GM18526 (cell line): Measurements from ENCODE around the gene GLMN.

Experiments
- POLR2A ChIP-seq: IDR thresholded peaks from 3 replicates; pipeline ENCODE4 v1.6.1; 2011; ENCODE audit not compliant: insufficient read length; ENCODE audit errors: extremely low read depth

Gene GLMN, protein sequence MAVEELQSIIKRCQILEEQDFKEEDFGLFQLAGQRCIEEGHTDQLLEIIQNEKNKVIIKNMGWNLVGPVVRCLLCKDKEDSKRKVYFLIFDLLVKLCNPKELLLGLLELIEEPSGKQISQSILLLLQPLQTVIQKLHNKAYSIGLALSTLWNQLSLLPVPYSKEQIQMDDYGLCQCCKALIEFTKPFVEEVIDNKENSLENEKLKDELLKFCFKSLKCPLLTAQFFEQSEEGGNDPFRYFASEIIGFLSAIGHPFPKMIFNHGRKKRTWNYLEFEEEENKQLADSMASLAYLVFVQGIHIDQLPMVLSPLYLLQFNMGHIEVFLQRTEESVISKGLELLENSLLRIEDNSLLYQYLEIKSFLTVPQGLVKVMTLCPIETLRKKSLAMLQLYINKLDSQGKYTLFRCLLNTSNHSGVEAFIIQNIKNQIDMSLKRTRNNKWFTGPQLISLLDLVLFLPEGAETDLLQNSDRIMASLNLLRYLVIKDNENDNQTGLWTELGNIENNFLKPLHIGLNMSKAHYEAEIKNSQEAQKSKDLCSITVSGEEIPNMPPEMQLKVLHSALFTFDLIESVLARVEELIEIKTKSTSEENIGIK

DNA sequence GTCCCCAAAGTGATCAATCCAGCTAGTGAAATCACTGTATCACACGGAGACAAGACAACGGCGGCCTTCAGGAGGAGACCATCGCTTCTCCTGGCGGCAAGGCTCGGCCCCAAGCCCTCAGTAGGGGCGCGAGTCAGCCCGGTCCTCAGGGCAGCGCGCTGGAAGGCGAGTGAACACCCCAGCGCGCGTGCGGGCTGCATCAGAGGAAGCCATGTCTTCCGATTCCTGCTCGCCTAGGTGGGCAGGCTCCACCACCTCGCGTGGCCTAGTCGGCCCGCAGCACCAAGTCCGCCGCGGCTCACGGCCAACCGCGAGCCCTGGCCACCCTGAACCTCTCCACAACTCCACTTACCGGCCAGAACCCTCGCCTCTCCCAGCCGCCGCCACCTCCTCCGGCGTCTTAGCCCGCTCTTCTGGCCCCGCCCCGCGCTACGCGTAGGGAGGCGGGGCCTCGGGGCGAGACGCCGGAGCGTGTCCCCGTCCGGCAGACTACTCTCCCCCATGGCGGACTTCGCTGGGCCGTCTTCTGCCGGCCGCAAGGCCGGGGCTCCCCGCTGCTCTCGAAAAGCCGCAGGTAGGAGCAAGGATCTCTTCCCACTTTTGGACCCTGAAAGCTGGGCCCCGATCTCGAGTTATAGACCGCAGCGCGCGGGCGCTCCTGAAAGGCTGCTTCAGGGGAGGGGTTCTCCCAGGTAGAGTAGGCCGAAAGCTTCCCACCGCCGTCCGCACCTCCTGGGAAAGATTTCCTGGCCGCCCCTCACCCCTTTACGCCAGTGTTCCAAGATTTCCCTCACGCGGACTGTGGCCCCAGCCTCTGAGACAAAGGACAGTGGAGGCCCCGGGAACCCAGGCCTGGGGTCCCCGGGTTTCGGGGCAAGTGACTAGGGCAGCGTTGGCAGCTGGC is at the start of gene GLMN, which contains the start of gene RPAP2:
Gene GLMN (minus strand): TSS at position 415 of the 904 bp plus-strand sequence. CDS start 988 bp downstream, outside the sequence.
Gene RPAP2 (plus strand): TSS at position 487 of the 904 bp plus-strand sequence. CDS start 15 bp downstream, at position 502.
- peak; percentile 97 for TF ChIP-seq POLR2A

DNA sequence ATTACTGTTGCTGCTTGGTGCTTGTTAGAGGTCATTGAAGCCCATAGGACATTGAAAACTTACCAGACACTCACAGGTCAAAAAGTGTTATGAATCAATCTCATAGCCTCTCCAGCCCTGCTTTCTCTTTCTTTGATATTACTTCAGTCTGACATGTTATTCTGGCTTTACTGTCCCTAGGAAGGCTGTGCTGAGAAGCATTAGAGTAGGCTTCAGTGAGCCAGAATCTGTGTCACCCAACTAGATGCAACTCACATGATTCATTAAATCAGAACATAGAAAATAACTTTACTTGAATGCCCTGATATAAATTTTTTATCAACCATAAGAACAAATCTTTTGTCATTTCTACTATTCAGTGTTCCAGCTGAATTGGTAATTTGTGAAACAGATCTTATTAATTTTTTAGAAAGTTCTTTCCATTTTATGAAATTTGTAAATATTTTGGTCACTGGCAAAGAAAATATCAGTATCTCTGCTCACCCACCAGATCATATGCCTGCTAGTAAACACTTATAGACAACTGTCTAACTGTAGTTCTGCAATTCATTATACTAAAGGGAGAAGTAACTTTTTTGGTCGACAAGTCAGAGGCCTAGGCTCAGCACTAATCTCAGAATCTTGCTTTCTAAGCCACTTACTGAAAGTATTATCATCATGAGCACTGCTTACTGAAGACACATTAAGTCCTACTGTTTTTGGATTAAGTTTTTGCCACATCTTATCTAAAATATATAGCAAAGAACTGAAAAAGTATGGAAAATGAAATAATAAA is 48.3 kb upstream of the GLMN start:
- TF ChIP-seq POLR2A, result no peak

GRCh38 chr1:92343061-92343460 is 44.3 kb upstream of the GLMN start:
- no peak for TF ChIP-seq POLR2A

GRCh38 chr1:92342401-92342800 is 43.6 kb upstream of the GLMN start:
- TF ChIP-seq POLR2A, result no peak

- TF ChIP-seq POLR2A, result no peak
Observed at GRCh38 chr1:92340154-92340553, 41.4 kb upstream of the GLMN start.

DNA sequence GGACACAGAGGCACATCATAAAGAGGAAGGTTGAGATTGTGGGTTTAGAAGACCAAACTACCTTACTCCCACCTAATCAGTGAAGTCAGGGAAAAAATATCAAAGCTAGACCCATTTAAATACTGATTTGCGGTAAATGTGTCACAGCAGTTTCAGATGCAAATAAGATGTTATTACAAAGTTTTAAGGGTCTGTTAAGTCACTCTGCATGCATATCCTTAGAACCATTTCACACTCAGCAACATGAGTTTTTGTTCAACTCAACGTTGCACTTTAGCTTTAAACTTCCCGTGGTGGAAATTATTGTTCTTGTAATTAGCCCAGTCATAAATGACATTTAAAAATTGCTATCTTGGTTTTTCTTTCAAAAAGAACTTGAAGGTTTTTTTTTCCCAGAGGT is 34.9 kb upstream of the GLMN start:
- TF ChIP-seq POLR2A, result no peak

GRCh38 chr1:92329347-92330129 is 30.8 kb upstream of the GLMN start:
- TF ChIP-seq POLR2A, result no peak

GRCh38 chr1:92327794-92328193 is 29.0 kb upstream of the GLMN start:
- TF ChIP-seq POLR2A, result no peak

DNA sequence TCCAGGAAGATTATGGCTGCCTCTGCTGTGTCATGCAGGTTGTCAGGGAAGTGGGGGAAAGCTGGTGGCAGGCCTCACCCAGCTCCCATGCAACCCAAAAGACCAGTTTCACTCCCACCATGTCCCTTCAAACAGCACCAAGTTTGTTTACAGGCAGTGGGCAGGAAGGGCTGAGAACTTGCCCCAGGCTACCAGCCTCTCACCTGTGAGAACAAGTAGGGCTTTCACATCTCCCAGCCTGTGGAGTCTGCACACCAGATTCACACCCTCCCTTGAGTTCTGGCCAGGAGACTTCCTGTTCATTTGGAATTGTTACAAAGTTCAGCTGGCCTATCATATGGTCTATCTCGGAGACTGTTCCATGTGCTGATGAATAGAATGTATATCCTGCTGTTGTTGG is 27.9 kb upstream of the GLMN start:
- TF ChIP-seq POLR2A, result no peak

GRCh38 chr1:92324784-92325183 is 26.0 kb upstream of the GLMN start:
- TF ChIP-seq POLR2A, result no peak

DNA sequence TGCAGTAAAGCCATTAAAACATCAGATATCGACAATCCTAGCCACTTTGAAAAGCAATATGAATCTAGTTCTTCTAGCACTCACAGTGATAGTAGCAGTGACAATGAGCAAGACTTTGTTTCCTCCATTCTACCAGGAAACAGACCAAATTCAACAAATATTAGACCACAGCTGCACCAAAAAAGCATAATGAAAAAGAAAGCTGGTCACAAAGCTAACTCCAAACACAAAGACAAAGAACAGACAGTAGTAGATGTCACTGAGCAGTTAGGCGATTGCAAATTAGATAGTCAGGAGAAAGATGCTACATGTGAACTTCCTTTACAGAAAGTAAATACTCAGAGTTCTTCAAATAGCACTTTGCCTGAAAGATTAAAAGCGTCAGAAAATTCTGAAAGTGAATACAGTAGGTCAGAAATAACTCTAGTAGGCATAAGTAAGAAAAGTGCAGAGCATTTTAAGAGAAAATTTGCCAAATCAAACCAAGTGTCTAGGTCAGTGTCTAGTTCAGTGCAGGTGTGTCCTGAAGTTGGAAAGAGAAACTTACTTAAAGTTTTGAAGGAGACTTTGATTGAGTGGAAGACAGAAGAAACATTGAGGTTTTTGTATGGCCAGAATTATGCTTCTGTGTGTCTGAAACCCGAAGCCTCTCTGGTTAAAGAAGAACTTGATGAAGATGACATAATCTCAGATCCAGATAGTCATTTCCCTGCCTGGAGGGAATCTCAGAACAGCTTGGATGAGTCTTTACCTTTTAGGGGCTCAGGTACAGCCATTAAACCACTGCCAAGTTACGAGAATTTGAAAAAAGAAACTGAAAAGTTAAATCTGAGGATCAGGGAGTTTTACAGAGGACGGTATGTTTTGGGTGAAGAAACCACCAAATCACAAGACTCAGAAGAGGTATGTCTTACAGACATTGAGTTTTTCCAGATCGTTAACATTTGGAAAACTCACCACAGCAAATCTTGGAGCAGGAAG is 25.0 kb upstream of the GLMN start:
- TF ChIP-seq POLR2A, result no peak

- no peak for TF ChIP-seq POLR2A
Observed at GRCh38 chr1:92317836-92318493, 19.2 kb upstream of the GLMN start.

DNA sequence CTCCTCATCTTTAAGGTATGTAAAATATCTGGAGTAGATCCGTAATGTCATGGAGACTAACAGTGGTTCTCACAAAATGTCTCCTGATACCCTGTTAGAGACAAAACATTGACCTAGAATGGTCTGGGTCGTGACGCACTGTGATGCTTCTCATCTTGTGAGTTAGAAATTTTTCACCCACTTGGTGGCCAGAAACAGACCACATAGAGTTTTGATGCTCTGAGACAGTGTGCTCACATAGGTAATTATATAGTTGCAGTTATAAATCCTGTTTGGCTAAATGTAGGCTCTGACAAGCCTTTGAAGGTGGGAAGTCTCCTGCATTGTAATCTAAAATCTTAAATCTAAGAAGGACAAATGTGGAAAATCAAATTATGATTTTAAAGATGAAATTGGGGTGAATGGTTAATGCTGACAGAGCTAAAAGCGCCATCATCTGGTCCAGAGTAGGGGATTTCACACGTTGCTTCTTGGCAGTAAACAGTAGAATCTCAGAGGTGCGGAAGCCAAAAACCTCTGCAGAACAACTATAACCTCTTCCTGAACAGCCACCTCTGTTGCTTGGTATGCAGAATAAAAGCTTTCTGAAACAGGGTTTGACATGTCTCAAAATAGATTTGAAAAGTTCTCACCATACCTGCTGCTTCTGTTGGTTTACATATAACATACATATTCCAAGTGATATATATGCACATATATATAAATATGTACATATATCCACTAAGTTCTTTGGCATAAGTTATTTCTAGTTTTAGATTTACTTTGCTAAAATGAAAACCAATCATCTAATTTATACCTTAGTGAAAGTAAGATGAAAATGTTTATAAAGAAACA is 17.2 kb upstream of the GLMN start:
- no peak for TF ChIP-seq POLR2A
